T-helper 1 cell treated with Interleukin-12 subunit alpha and Interleukin-12 subunit beta and Interleukin-4 antibody, amounts not matched to agents 30 μg/mL and 1 μg/mL, for 36 hours (primary cell): ENCODE results near the gene SLC6A18.

Source experiments
- H3K27ac Mint-ChIP-seq: one replicate; pipeline ENCODE4 v1.8.0; 2021; ENCODE audit warnings: mild to moderate bottlenecking, mixed read lengths
- H3K27me3 Mint-ChIP-seq: one replicate; pipeline ENCODE4 v1.8.0; 2021; ENCODE audit warnings: low read depth, mixed read lengths
- H3K36me3 Mint-ChIP-seq: one replicate; pipeline ENCODE4 v1.8.0; 2021; ENCODE audit warnings: low read depth, mixed read lengths
- H3K4me1 Mint-ChIP-seq: one replicate; pipeline ENCODE4 v1.8.0; 2021; ENCODE audit warnings: low read depth, mixed read lengths
- H3K4me3 Mint-ChIP-seq: one replicate; pipeline ENCODE4 v1.8.0; 2021; ENCODE audit warnings: mild to moderate bottlenecking, moderate library complexity, mixed read lengths
- H3K9me3 Mint-ChIP-seq: one replicate; pipeline ENCODE4 v1.8.0; 2021; ENCODE audit warnings: mixed read lengths

Gene SLC6A18

DNA sequence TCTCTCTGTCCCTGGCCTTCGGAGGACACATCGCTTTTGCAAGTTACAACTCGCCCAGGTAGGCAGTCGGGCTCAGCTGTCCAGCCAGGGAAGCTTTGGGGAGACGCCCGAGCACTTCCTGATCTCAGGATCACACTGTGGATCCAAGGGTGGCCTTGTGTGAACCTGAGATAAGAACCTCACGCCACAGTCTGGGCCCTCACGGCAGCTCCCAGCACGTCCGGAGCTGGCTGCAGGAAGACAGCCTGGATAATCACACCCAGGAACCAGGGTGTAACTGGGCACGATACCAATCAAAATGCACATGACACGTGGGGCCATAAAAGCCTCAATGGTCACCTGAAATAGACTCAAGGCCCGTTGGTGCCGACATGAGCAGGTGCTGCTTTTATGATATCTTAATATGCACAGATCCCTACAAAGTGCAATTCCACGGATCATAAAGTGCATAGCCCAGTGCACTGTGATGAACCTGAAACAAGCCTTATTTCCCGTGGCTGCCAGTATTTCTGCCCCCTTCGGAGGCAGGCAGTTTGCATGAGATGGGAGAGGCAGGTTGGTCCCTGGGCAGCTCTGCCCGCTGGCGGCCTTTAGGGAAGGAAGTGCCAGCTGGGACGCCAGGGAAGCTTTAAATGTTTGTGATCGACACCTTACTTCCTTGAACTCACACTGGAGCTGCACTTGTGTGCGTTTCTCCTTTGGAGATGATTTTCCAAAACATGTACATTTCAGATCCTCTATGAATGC, 14.5 kb downstream of the SLC6A18 start:
- H3K4me3 Mint-ChIP-seq = no peak overlapping the region
- H3K27me3 Mint-ChIP-seq = no peaks in the 10 kb centered on the region
- peaks cover 16% of the 10 kb centered on the region for H3K9me3 Mint-ChIP-seq
- H3K4me1 Mint-ChIP-seq = no peaks in the 10 kb centered on the region
- H3K27ac Mint-ChIP-seq = no peak overlapping the region
- H3K36me3 Mint-ChIP-seq = no peaks in the 10 kb centered on the region

DNA sequence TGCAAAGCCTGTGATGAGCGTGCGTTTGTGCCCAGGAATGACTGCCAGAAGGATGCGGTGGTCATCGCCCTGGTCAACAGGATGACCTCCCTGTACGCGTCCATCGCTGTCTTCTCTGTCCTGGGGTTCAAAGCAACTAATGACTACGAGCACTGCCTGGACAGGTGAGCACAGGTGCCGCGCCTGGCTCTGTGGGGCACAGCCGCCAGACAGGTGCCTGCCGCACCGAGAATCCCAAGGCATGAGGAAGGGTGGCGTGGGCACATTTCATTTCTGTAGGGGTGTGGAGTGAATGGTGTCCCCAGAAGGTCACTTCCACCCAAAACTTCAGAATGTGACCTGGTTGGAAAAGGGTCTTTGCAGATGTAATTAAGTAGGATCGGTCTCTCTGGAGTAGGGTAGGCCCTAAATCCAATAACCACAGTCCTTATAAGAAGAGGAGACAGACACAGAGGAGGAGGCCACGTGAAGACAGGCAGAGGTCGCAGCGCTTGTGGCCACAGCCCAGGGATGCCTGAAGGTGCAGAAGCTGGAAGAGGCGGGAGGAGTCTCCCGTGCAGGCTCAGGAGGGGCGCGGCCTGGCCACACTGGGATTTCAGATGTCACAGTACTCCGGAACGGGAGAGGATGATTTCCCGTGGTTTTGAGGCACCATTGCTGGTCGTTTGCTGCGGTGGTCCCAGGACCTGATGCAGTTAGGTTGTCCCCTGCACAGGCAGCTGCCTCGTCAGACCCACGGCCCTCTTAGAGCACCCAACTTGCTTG, 15.5 kb downstream of the SLC6A18 start:
- H3K9me3 Mint-ChIP-seq = peaks cover 13% of the 10 kb centered on the region

GRCh38 chr5:1241509-1242080, 16.4 kb downstream of the SLC6A18 start:
- Mint-ChIP-seq H3K4me3 (no peak overlapping the region), H3K36me3 (no peaks in the 10 kb centered on the region), H3K27me3 (no peaks in the 10 kb centered on the region), H3K4me1 (no peaks in the 10 kb centered on the region), H3K27ac (no peak overlapping the region), H3K9me3 (peaks cover 4% of the 10 kb centered on the region)

More for the DNA sequence above, 15.5 kb downstream of the SLC6A18 start:
- H3K36me3 Mint-ChIP-seq = no peaks in the 10 kb centered on the region
- H3K27me3 Mint-ChIP-seq = no peaks in the 10 kb centered on the region
- H3K4me3 Mint-ChIP-seq = no peak overlapping the region
- no peaks in the 10 kb centered on the region for H3K4me1 Mint-ChIP-seq
- no peak overlapping the region for H3K27ac Mint-ChIP-seq

DNA sequence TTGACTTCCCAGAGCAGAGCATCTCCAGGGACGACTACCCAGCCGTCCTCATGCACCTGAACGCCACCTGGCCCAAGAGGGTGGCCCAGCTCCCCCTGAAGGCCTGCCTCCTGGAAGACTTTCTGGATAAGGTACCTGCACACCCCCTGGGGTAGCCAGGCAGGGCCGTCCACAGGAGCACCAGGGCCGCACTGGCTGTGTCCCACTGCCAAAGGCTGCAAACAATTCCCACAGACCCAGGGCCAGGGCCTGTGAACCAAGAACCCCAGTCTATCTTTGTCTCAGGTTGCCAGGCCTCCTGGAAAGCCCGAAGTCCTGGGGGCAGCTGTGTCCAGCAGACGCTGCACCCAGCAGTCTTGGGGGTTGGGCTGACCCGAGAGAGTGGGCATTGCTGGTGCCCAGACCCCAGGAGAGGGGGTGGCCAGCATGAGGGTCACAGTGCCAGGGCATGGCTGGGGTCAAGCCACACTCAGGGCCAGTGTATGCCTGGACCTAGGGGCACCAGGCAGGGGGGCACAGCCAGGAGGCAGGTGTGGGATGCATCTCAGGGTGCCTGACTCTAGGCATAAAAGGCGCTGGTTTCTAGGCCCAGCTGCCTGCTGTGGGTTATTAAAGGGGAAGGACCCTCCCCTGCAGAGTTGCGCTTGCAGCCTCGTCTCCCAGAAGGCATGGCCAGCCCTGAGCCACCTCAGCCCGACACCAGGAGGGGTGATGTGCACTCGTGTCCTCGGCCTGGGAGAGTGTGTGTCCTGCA, 17.7 kb downstream of the SLC6A18 start:
- Mint-ChIP-seq H3K9me3 (no peaks in the 10 kb centered on the region), H3K27me3 (peaks cover 7% of the 10 kb centered on the region), H3K36me3 (no peaks in the 10 kb centered on the region), H3K4me1 (no peaks in the 10 kb centered on the region), H3K27ac (no peak overlapping the region), H3K4me3 (no peak overlapping the region)

DNA sequence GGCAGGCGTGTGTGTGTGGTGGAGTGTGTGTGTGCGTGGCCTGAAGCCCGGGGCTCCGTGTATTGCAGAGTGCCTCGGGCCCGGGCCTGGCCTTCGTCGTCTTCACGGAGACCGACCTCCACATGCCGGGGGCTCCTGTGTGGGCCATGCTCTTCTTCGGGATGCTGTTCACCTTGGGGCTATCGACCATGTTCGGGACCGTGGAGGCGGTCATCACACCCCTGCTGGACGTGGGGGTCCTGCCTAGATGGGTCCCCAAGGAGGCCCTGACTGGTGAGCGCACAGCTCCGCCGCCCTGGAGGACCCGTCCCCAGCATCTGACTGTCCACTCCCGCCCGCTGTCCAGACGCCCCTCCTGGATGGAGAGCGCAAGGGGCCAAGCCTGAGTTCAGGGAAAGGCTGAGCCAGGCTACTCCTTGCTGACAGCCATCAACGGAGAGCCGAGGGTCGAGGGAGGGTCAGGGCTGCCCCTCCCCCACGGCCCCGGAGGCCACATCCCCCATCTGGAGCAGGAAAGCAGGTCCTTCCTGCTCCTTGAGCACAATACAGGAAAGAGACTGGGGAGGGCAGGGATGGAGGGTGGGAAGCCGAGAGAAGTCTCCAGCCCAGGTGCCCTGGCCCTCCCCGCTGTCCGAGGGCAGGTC, 18.4 kb downstream of the SLC6A18 start:
- Mint-ChIP-seq H3K27ac (no peak overlapping the region), H3K4me1 (no peaks in the 10 kb centered on the region), H3K4me3 (no peak overlapping the region), H3K36me3 (no peaks in the 10 kb centered on the region), H3K27me3 (peaks cover 7% of the 10 kb centered on the region), H3K9me3 (no peaks in the 10 kb centered on the region)

GRCh38 chr5:1244255-1244654, 19.1 kb downstream of the SLC6A18 start:
- Mint-ChIP-seq H3K4me3 (no peak overlapping the region), H3K9me3 (no peaks in the 10 kb centered on the region), H3K27me3 (peaks cover 7% of the 10 kb centered on the region), H3K36me3 (no peaks in the 10 kb centered on the region), H3K4me1 (no peaks in the 10 kb centered on the region), H3K27ac (no peak overlapping the region)

DNA sequence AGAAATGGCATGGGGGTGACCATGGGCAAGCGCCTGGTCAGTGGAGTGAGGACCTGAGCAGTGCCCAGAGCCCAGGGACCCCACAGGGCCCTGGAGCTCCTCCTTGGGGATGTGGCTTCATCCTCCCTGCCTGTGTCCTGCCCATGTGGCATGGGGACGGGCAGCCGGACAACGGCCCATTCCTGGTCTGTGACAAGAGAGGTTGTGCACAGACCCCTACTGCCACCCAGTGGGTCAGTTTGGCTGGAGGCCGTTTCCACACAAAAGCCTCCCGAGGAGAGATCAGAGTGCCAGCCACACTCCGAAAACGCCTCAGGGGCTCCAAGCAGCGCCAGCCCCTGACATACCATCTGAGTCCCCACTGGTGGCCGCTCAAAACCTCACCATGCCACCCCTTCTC, 19.8 kb downstream of the SLC6A18 start:
- H3K36me3 Mint-ChIP-seq = no peaks in the 10 kb centered on the region
- no peak overlapping the region for H3K4me3 Mint-ChIP-seq
- no peaks in the 10 kb centered on the region for H3K4me1 Mint-ChIP-seq
- peaks cover 7% of the 10 kb centered on the region for H3K27me3 Mint-ChIP-seq
- no peaks in the 10 kb centered on the region for H3K9me3 Mint-ChIP-seq
- no peak overlapping the region for H3K27ac Mint-ChIP-seq

GRCh38 chr5:1245905-1246576, 20.9 kb downstream of the SLC6A18 start:
- Mint-ChIP-seq H3K36me3 (no peaks in the 10 kb centered on the region), H3K4me3 (no peak overlapping the region), H3K27me3 (peaks cover 7% of the 10 kb centered on the region), H3K4me1 (no peaks in the 10 kb centered on the region), H3K9me3 (no peaks in the 10 kb centered on the region), H3K27ac (no peak overlapping the region)

- Mint-ChIP-seq H3K27ac (no peak overlapping the region), H3K4me1 (no peaks in the 10 kb centered on the region), H3K36me3 (no peaks in the 10 kb centered on the region), H3K4me3 (no peak overlapping the region), H3K27me3 (peaks cover 7% of the 10 kb centered on the region), H3K9me3 (no peaks in the 10 kb centered on the region)
These were observed 21.7 kb downstream of the SLC6A18 start for GRCh38 chr5:1246711-1247431.

DNA sequence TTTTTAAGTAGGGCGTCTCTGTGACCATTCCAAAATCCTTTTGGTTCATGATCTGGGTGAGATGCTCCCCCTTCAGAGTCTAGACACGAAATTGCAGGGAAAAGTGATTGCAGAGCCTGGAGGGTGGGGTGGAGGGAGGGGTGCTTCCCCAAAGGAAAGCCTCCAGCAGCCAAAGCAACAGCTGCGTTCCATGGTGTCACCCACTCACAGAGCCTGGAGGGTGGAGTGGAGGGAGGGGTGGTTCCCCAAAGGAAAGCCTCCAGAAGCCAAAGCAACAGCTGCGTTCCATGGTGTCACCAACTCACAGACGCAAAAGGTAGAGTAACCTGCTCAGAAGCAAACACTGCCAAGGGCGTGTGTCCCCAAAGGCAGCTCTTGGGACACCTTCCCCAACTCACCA, 22.6 kb downstream of the SLC6A18 start:
- no peaks in the 10 kb centered on the region for H3K9me3 Mint-ChIP-seq
- peaks cover 7% of the 10 kb centered on the region for H3K27me3 Mint-ChIP-seq
- no peak overlapping the region for H3K27ac Mint-ChIP-seq
- H3K36me3 Mint-ChIP-seq = no peaks in the 10 kb centered on the region
- H3K4me1 Mint-ChIP-seq = no peaks in the 10 kb centered on the region
- no peak overlapping the region for H3K4me3 Mint-ChIP-seq

DNA sequence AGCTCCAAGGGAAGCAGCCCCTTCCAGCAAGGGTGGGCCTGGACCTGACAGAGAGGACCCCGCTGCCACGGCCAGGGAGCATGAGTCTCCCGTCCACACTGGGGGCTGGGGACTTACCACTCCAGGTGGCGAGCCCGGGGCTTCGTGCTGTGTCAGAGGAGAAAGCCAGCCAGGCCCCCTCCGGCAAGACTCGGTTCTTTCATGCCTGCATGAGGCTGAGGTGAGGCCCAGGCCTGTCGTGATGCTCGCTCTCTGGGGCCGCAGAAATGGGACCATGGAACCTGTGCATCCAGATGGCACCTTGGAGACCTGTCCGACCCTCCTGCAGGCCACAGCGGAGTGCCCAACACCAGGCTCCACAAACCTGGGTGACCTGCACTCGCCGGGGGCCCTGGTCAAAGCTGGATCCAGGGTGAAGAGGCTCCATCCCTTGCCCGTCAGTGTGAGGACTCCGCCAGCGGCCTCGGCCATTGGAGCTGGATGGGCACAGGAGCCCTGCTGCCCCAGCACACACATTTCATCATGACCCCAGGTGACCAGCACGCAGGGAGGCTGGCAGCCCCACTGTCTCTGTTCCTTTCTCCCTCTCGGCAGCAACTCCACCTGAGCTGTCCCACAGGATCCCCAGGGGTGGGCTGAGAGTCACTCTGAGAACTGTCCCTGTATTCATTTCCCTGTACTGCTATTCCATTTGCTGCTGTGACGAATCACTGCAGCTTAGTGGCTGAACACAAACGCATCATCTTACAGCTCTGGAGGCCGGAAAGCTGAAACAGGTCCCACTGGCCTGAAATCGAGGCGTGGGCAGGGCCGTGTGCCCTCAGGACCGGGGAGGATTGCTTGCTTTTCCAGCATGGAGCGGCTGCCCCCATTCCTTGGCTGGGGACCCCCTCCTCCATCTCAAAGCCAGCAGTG, 24.4 kb downstream of the SLC6A18 start:
- Mint-ChIP-seq H3K4me3 (no peak overlapping the region), H3K27me3 (peaks cover 7% of the 10 kb centered on the region), H3K27ac (no peak overlapping the region), H3K9me3 (no peaks in the 10 kb centered on the region), H3K4me1 (peaks cover 2% of the 10 kb centered on the region), H3K36me3 (no peaks in the 10 kb centered on the region)

GRCh38 chr5:1251678-1252580, 26.7 kb downstream of the SLC6A18 start:
- H3K9me3 Mint-ChIP-seq = no peaks in the 10 kb centered on the region
- peaks cover 12% of the 10 kb centered on the region for H3K4me1 Mint-ChIP-seq
- H3K27me3 Mint-ChIP-seq = peaks cover 4% of the 10 kb centered on the region
- H3K27ac Mint-ChIP-seq = no peak overlapping the region
- no peaks in the 10 kb centered on the region for H3K36me3 Mint-ChIP-seq
- no peak overlapping the region for H3K4me3 Mint-ChIP-seq
